Measurements from ENCODE around the gene ZNF302. TPM values are rescaled to one million over a fixed set of nuclear protein-coding genes. Genes with fewer than 3 reads are reported as not detected.
A peak's percentile ranks its signal among the peaks of the same experiment; 100 is the strongest.
"Not testable (repeated sequence)": the region's sequence is repeated elsewhere in the genome, so short reads cannot be mapped to it uniquely, and the experiment has no call there.

ZNF302 gene
- total and polyA plus RNA-seq, 2 donors: 24.4 to 77.5 TPM

DNA sequence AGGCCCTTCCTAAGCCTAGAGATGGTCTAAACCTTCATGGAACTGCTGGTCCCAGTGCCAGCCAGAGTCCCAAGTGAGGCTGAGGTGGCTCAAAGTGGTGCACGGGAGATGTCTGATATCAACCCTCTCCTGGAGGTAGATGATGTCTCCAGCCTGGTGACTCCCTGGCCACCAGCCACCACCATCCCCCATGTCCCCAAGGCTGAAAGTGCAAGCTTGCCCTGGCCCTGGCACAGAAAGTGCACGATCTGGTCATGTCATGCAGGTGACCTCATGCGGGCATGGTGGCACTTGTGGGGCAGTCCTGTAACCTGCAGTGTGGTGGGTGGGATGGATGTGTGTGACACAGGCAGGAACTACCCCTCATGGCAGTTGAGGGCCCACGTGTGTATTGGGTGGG is 12.2 kb upstream of the ZNF302 start:
- H3K36me3 ChIP-seq (ENCODE audit: insufficient read depth); H3K4me1 ChIP-seq (ENCODE audit: insufficient read depth); H3K27ac ChIP-seq (ENCODE audit: low read depth); H3K4me3 ChIP-seq (ENCODE audit: low read depth, low read length); DNase-seq (ENCODE audit: extremely low spot score): not testable (repeated sequence)
- 83% methylated on average over 4 of the region's 4 CpGs for WGBS

DNA sequence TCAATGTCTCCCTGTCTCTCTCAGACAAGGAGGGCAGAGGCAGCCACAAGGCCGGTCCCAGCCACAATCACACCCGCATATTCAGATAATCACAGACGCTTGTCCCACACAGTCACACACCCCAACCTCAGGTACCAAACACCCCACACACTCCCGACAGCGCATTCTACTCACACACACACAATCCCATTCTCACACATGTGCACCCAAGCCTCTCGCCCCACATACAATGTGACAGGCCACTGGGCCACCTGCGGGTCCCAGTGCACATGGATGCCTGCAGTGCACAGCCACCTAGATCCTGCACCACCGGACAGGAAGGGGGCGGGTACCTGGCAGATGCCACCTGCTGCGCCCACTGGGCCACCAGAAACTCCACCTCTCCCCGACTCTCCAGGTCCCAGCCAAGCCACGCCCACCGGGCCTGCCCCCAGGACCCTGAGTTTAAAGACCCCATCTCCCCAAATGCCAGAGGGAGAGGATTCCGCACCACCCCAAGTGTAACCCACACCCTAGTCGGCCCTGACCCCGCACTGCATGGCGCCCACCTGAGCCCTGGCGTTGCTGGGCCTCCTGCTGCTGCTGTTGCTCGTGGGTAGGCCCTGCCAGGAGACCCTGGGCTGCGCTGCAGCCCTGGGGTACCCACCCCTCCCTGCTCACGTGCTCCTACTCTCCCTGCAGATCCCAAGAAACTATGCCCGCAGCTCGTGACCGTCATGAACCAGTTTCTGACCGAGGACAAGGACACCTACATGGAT is 11.1 kb upstream of the ZNF302 start:
- no peak for DNase-seq (ENCODE audit: extremely low spot score)
- no peaks in the 10 kb centered on the region for H3K36me3 ChIP-seq (ENCODE audit: insufficient read depth)
- 95% methylated on average over 25 of the region's 25 CpGs for WGBS
- no peak overlapping the region for H3K4me3 ChIP-seq (ENCODE audit: low read depth, low read length)
- no peaks in the 10 kb centered on the region for H3K4me1 ChIP-seq (ENCODE audit: insufficient read depth)
- H3K27ac ChIP-seq (ENCODE audit: low read depth): no peak overlapping the region

DNA sequence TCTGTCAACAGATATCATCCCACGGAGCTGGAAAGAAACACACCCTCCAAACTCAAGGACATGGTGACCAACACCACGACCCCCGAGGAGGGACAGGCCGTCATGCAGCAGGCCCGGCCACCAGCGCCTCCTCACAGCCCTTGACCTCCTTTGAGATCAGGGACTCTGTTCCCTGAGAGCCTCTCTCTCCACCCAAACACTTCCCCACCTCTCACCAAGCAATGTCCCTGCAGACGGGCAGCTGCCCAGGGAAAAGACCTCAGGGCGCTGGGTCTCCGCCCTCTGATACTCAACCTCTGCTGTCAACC is 10.6 kb upstream of the ZNF302 start:
- Histone ChIP-seq H3K36me3 (ENCODE audit: insufficient read depth) (no peaks in the 10 kb centered on the region), H3K4me3 (ENCODE audit: low read depth, low read length) (peak overlapping the region; percentile 45), H3K4me1 (ENCODE audit: insufficient read depth) (no peaks in the 10 kb centered on the region), H3K27ac (ENCODE audit: low read depth) (no peak overlapping the region)
- DNase-seq (ENCODE audit: extremely low spot score): no peak
- WGBS: 87% methylated on average over 9 of the region's 9 CpGs

DNA sequence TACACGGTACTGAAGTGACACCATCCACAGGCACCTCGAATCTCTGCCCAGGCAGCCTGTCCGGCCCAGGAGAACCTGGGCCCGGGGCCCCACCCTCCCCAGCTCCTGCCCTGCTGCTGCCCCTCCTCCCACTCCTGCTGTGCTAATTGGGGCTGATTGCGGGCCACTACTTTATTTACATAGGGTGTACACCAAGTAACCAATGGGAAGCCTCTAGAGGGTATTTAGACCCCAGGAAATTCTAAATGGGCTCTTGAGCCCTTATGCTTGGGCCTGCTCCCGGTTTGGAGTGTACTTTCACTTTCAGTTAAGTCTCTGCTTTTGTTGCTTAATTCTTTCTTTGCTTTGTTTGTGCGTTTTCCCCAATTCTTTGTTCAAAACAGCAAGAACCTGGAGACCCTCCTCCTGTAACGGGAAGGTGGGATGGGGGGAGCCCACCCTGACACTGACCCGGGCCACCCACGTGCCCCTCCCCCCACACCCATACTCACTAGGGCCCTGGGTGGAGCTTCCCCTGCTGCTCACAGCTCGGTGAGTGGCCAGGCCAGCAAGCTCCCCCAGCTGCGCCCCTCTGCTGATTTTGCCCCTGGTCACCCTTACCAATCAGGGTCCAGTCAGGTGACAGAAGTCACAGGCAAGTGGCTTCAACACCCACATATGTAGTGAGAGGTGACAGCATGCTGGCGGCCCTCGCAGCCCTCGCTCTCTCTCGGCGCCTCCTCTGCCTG is 10.0 kb upstream of the ZNF302 start:
- no peaks in the 10 kb centered on the region for H3K36me3 ChIP-seq (ENCODE audit: insufficient read depth)
- peak overlapping the region; percentile 45 for H3K4me3 ChIP-seq (ENCODE audit: low read depth, low read length)
- no peak overlapping the region for H3K27ac ChIP-seq (ENCODE audit: low read depth)
- DNase-seq (ENCODE audit: extremely low spot score): no peak
- WGBS: 67% methylated on average over 17 of the region's 17 CpGs
- no peaks in the 10 kb centered on the region for H3K4me1 ChIP-seq (ENCODE audit: insufficient read depth)

DNA sequence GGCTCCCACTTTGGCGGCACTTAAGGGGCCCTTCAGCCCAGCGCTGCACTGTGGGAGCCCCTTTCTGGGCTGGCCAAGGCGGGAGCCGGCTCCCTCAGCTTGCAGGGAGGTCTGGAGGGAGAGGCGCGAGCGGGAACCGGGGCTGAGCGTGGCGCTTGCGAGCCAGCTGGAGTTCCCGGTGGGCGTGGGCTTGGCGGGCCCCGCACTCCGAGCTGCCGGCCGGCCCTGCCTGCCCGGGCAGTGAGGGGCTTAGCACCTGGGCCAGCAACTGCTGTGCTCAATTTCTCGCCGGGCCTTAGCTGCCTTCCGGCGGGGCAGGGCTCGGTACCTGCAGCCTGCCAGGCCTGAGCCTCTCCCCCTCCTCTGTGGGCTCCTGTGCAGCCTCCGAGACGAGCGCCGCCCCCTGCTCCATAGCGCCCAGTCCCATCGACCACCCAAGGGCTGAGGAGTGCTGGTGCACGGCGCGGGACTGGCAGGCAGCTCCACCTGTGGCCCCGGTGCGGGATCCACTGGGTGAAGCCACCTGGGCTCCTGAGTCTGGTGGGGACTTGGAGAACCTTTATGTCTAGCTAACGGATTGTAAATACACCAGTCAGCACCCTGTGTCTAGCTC is 9.3 kb upstream of the ZNF302 start:
- H3K36me3 ChIP-seq (ENCODE audit: insufficient read depth); DNase-seq (ENCODE audit: extremely low spot score); H3K4me3 ChIP-seq (ENCODE audit: low read depth, low read length); H3K27ac ChIP-seq (ENCODE audit: low read depth); H3K4me1 ChIP-seq (ENCODE audit: insufficient read depth): not testable (repeated sequence)
- 93% methylated on average over 36 of the region's 36 CpGs for WGBS

DNA sequence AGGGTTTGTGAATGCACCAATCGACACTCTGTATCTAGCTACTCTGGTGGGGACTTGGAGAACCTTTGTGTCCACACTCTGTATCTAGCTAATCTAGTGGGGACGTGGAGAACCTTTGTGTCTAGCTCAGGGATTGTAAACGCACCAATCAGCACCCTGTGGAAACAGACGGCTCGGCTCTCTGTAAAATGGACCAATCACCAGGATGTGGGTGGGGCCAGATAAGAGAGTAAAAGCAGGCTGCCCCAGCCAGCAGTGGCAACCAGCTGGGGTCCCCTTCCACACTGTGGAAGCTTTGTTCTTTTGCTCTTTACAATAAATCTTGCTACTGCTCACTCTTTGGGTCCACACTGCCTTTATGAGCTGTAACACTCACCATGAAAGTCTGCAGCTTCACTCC is 8.8 kb upstream of the ZNF302 start:
- WGBS: 86% methylated on average over 5 of the region's 5 CpGs
- not testable (repeated sequence) for H3K4me3 ChIP-seq (ENCODE audit: low read depth, low read length); DNase-seq (ENCODE audit: extremely low spot score); H3K36me3 ChIP-seq (ENCODE audit: insufficient read depth); H3K27ac ChIP-seq (ENCODE audit: low read depth); H3K4me1 ChIP-seq (ENCODE audit: insufficient read depth)

DNA sequence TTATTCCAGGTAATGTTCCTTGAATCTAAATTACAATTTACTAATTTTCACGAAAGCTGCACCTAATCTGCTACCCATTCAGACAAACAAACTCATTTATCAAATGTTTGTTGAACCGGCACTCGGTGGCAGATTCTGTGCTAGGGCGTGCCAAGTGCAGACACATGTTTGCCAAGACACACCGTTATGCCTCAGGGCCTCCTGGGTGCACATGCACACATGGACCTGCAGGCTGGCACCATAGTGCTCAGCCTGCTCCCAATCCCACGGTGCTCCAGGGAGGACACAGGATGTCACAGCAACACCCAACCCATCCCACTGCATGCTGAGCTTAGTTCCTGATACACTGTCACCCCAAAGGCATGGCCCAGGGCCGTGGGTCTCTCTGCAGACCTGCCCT is 8.2 kb upstream of the ZNF302 start:
- Histone ChIP-seq H3K4me3 (ENCODE audit: low read depth, low read length) (no peak overlapping the region), H3K4me1 (ENCODE audit: insufficient read depth) (no peaks in the 10 kb centered on the region), H3K27ac (ENCODE audit: low read depth) (no peak overlapping the region), H3K36me3 (ENCODE audit: insufficient read depth) (no peaks in the 10 kb centered on the region)
- no peak for DNase-seq (ENCODE audit: extremely low spot score)
- 83% methylated on average over 7 of the region's 7 CpGs for WGBS

DNA sequence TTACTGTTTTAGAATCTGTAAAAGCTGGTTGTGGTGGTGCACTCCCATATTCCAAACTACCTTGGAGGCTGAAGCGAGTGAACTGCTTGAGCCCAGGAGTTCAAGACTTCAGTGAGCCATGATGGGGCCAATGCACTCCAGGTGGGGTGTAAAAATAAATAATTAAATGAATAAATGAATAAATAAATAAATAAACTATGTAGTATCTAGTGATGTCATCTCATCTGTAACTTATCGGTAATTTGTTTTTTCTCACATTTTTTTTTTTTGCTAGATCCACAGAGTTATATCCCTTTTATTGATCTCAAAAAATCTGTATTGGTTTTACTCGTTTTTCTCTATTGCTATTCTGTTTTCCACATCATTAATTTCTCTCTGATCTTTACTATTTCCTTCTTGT is 5.5 kb upstream of the ZNF302 start:
- no peaks in the 10 kb centered on the region for H3K36me3 ChIP-seq (ENCODE audit: insufficient read depth)
- 94% methylated on average over 3 of the region's 3 CpGs for WGBS
- H3K4me1 ChIP-seq (ENCODE audit: insufficient read depth): no peaks in the 10 kb centered on the region
- H3K27ac ChIP-seq (ENCODE audit: low read depth): no peak overlapping the region
- DNase-seq (ENCODE audit: extremely low spot score): no peak
- H3K4me3 ChIP-seq (ENCODE audit: low read depth, low read length): no peak overlapping the region

DNA sequence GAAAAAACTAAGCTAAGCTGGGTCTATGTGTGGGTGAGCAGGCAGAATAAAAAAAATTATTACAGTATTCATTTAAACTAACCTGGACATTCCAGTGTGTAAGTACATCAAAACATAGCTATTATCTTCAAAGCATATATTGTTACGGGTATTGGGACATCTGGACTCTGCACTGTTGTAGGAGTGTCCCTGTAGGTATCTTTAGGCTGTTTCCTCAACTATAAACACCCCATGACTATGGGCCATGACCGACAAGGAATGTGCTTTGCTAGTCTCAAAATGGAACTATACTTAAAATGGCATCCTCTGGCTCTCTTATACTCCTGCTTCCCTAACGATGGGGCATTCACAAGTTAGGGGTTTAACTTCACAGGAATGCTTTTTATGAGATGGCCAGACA is 3.9 kb upstream of the ZNF302 start:
- Histone ChIP-seq H3K36me3 (ENCODE audit: insufficient read depth) (no peaks in the 10 kb centered on the region), H3K4me1 (ENCODE audit: insufficient read depth) (no peaks in the 10 kb centered on the region), H3K27ac (ENCODE audit: low read depth) (no peak overlapping the region), H3K4me3 (ENCODE audit: low read depth, low read length) (no peak overlapping the region)
- 73% methylated on average over 3 of the region's 3 CpGs for WGBS
- DNase-seq (ENCODE audit: extremely low spot score): no peak

DNA sequence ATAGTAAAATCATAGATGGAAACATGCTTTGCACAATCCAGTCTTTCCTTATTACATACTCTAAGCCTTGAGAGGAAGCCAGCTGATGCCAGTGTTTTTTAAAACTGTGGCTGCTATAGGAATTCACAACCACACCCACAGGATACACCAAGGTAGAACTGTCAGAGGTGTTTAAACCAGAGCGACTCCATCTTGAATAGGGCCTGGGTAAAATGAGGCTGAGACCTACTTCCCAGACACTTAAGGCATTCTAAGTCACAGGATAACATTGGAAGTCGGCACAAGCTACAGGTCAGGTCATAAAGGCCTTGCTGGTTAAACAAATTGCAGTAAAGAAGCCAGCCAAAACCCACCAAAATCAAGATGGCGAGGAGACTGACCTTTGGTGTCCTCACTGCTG is 2.2 kb upstream of the ZNF302 start:
- no peak for DNase-seq (ENCODE audit: extremely low spot score)
- Histone ChIP-seq H3K27ac (ENCODE audit: low read depth) (no peak overlapping the region), H3K4me3 (ENCODE audit: low read depth, low read length) (no peak overlapping the region), H3K4me1 (ENCODE audit: insufficient read depth) (no peaks in the 10 kb centered on the region), H3K36me3 (ENCODE audit: insufficient read depth) (peaks cover 6% of the 10 kb centered on the region)
- WGBS: 95% methylated on average over 3 of the region's 3 CpGs

DNA sequence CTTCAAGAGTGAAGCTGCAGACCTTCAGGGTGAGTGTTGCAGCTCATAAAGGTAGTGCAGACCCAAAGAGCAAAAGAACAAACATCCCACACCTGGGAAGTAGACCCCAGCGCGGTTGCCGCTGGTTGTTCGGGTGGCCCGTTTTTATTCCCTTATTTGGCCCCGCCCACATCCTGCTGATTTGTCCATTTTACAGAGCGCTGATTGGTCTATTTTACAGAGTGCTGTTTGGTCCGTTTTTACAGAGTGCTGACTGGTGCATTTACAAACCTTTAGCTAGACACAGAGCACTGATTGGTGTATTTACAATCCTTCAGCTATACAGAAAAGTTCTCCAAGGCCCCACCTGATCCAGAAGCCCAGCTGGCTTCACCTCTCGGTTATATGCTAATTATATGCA is 1.6 kb upstream of the ZNF302 start:
- Histone ChIP-seq H3K27ac (ENCODE audit: low read depth) (no peak overlapping the region), H3K4me1 (ENCODE audit: insufficient read depth) (no peaks in the 10 kb centered on the region), H3K36me3 (ENCODE audit: insufficient read depth) (peaks cover 6% of the 10 kb centered on the region), H3K4me3 (ENCODE audit: low read depth, low read length) (no peak overlapping the region)
- WGBS: 93% methylated on average over 9 of the region's 9 CpGs
- DNase-seq (ENCODE audit: extremely low spot score): no peak

DNA sequence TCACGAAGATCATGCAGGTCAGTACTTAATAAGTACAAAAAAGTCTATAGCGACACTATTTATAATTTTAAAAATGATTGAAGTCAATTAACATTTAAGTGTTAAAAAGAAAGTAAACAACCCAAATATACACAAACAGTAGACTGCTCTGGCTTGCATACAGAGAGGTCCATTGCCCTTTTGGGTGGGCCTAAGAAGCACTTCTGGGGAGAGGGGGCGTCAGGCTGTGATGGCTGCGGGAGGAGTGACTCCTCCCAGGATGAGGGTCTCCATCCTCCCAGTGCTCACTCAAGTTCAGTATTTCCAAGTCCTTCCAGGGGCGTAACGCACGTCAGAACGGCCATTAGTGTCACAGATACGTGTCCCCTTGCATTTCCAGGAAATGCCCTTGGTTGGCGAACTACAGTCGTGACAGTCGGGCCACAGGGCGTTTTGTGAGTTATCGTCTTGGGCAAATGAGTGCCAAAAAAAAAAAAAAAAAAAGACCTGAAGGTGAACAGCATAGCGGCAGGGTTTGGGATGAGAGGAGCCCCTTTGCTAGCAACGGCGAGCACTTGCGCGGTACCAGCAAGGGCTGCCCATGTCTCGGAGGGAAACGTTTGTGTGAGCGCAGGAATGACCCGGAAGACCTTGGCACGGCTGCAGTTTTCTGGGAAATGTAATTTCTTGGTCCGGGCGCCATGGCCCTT is 637 bp upstream of the ZNF302 start, which contains the start of gene SCGB2B2:
TSS of gene SCGB2B2 (minus strand) at position 463 of the 689 bp plus-strand sequence. CDS start 82,596 bp downstream, outside the sequence.
- peak within 1 kb of the TSS; percentile 71 for H3K4me3 ChIP-seq (ENCODE audit: low read depth, low read length)
- peak; percentile 55 for DNase-seq (ENCODE audit: extremely low spot score)
- WGBS: 5% methylated on average over 26 of the region's 26 CpGs
- H3K4me1 ChIP-seq (ENCODE audit: insufficient read depth): no peaks in the 10 kb centered on the region
- H3K27ac ChIP-seq (ENCODE audit: low read depth): peak within 1 kb of the TSS; percentile 99
- peaks cover 6% of the 10 kb centered on the region for H3K36me3 ChIP-seq (ENCODE audit: insufficient read depth)

DNA sequence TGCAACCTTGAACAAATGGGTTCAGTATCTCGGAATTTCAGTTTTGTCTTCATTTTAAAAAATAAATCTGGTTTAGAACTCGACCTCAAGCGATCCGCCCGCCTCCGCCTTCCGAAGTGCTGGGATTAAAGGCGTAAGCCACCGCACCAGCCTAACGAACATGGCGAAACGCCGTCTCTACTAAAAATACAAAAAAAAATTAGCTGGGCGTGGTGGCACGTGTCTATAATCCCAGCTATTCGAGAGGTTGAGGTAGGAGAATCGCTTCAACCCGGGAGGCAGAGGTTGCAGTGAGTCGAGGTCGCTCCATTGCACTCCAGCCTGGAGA is 571 bp downstream of the ZNF302 start:
- H3K4me3 ChIP-seq (ENCODE audit: low read depth, low read length): peak overlapping the region; percentile 71
- peak overlapping the region; percentile 99 for H3K27ac ChIP-seq (ENCODE audit: low read depth)
- peaks cover 8% of the 10 kb centered on the region for H3K36me3 ChIP-seq (ENCODE audit: insufficient read depth)
- DNase-seq (ENCODE audit: extremely low spot score): no peak
- no peaks in the 10 kb centered on the region for H3K4me1 ChIP-seq (ENCODE audit: insufficient read depth)
- WGBS: 2% methylated on average over 20 of the region's 20 CpGs

DNA sequence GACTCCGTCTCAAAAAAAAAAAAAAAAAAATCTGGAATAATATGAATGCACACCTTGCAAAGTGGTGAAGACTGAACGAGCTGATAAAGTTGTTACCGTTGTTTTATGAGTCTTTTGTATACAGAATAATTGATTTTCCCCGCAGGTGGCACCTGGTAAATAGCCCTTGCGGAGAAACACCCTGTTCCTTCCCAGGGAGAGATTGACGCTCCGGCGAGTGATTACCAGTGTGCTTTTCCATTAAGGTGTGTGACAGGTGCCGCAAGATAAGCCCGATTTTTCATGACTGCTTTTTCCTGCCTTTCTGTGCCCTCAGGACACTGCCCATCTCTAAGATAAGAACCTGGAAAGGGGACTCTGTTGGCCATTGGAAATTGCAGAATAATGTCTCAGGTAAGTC is 943 bp downstream of the ZNF302 start:
- DNase-seq (ENCODE audit: extremely low spot score): no peak
- H3K27ac ChIP-seq (ENCODE audit: low read depth): no peak overlapping the region

More for the DNA sequence above, 943 bp downstream of the ZNF302 start:
- Histone ChIP-seq H3K4me3 (ENCODE audit: low read depth, low read length) (peak overlapping the region; percentile 71), H3K4me1 (ENCODE audit: insufficient read depth) (no peaks in the 10 kb centered on the region), H3K36me3 (ENCODE audit: insufficient read depth) (peaks cover 8% of the 10 kb centered on the region)
- 46% methylated on average over 10 of the region's 10 CpGs for WGBS
